Osteocyte (in vitro differentiated cells): ENCODE data around the gene HSPA4. TPM values are rescaled to one million over a fixed set of nuclear protein-coding genes. Genes with fewer than 3 reads are reported as not detected.

Experiments
- DNase-seq: peaks from one replicate; pipeline ENCODE4 v3.0.0; 2021; ENCODE audit warnings: mixed read lengths; ENCODE audit not compliant: unreplicated experiment; ENCODE audit errors: extremely low spot score
- H3K27ac Mint-ChIP-seq: one replicate; pipeline ENCODE4 v1.8.0; 2021; ENCODE audit warnings: mild to moderate bottlenecking, mixed read lengths; ENCODE audit not compliant: unreplicated experiment
- H3K27me3 Mint-ChIP-seq: one replicate; pipeline ENCODE4 v1.8.0; 2021; ENCODE audit warnings: mixed read lengths; ENCODE audit not compliant: unreplicated experiment
- H3K36me3 Mint-ChIP-seq: one replicate; pipeline ENCODE4 v1.8.0; 2021; ENCODE audit warnings: mixed read lengths; ENCODE audit not compliant: unreplicated experiment
- H3K4me1 Mint-ChIP-seq: one replicate; pipeline ENCODE4 v1.8.0; 2021; ENCODE audit warnings: mixed read lengths; ENCODE audit not compliant: unreplicated experiment
- H3K4me3 Mint-ChIP-seq: one replicate; pipeline ENCODE4 v1.8.0; 2021; ENCODE audit warnings: mild to moderate bottlenecking, moderate library complexity, mixed read lengths; ENCODE audit not compliant: unreplicated experiment
- H3K9me3 Mint-ChIP-seq: one replicate; pipeline ENCODE4 v1.8.0; 2021; ENCODE audit warnings: mixed read lengths; ENCODE audit not compliant: unreplicated experiment
- CTCF ChIP-seq: fragments of 200-600 bp; sonication (generic); IDR thresholded peaks from 2 replicates; pipeline ENCODE4 v1.5.0; 2021; ENCODE audit warnings: antibody characterized with exemption, mild to moderate bottlenecking, moderate library complexity
- total RNA-seq: library from RNA; stranded (reverse); gene quantifications from 2 replicates; pipeline ENCODE4 v1.2.1, GENCODE V29; 2021

The HSPA4 gene
- total RNA-seq, 1 donor from 2014 or later = 94.9 TPM

GRCh38 chr5:133121080-133121479 is 69.3 kb downstream of the HSPA4 start:
- Mint-ChIP-seq H3K27me3 (peaks cover 9% of the 10 kb centered on the region), H3K4me3 (no peak overlapping the region), H3K9me3 (no peaks in the 10 kb centered on the region), H3K4me1 (no peaks in the 10 kb centered on the region), H3K36me3 (no peaks in the 10 kb centered on the region), H3K27ac (no peak overlapping the region)
- no peak for TF ChIP-seq CTCF
- no peak for DNase-seq

GRCh38 chr5:133121611-133122150 is 69.9 kb downstream of the HSPA4 start:
- Mint-ChIP-seq H3K4me1 (no peaks in the 10 kb centered on the region), H3K27me3 (peaks cover 12% of the 10 kb centered on the region), H3K9me3 (no peaks in the 10 kb centered on the region), H3K27ac (no peak overlapping the region), H3K36me3 (no peaks in the 10 kb centered on the region), H3K4me3 (no peak overlapping the region)
- TF ChIP-seq CTCF = no peak
- peak; percentile 79 for DNase-seq

- TF ChIP-seq CTCF = no peak
- H3K27me3 Mint-ChIP-seq = peaks cover 12% of the 10 kb centered on the region
Measured at GRCh38 chr5:133122711-133123110, 70.9 kb downstream of the HSPA4 start.

GRCh38 chr5:133123297-133123696 is 71.5 kb downstream of the HSPA4 start:
- DNase-seq = peak; percentile 46
- Mint-ChIP-seq H3K27me3 (peaks cover 16% of the 10 kb centered on the region), H3K27ac (no peak overlapping the region), H3K9me3 (no peaks in the 10 kb centered on the region), H3K4me3 (no peak overlapping the region), H3K36me3 (no peaks in the 10 kb centered on the region), H3K4me1 (no peaks in the 10 kb centered on the region)
- no peak for TF ChIP-seq CTCF

More at GRCh38 chr5:133122711-133123110, 70.9 kb downstream of the HSPA4 start:
- Mint-ChIP-seq H3K4me1 (no peaks in the 10 kb centered on the region), H3K9me3 (no peaks in the 10 kb centered on the region), H3K4me3 (no peak overlapping the region), H3K27ac (no peak overlapping the region), H3K36me3 (no peaks in the 10 kb centered on the region)
- DNase-seq = peak; percentile 71

- no peaks in the 10 kb centered on the region for H3K4me1 Mint-ChIP-seq
- TF ChIP-seq CTCF = no peak
- H3K27me3 Mint-ChIP-seq = peaks cover 30% of the 10 kb centered on the region
- H3K4me3 Mint-ChIP-seq = no peak overlapping the region
- H3K36me3 Mint-ChIP-seq = no peaks in the 10 kb centered on the region
- DNase-seq = peak; percentile 21
- no peak overlapping the region for H3K27ac Mint-ChIP-seq
- no peaks in the 10 kb centered on the region for H3K9me3 Mint-ChIP-seq
Measured at GRCh38 chr5:133124891-133125290, 73.1 kb downstream of the HSPA4 start.
